ENCODE measurements around the gene PPM1G. TPM values are rescaled to one million over a fixed set of nuclear protein-coding genes. Genes with fewer than 3 reads are reported as not detected.
A peak's percentile ranks its signal among the peaks of the same experiment; 100 is the strongest.

PPM1G gene
- total RNA-seq, 6 experiments from 2014 or later = 20.9 to 38.4 (median 24.2) TPM

DNA sequence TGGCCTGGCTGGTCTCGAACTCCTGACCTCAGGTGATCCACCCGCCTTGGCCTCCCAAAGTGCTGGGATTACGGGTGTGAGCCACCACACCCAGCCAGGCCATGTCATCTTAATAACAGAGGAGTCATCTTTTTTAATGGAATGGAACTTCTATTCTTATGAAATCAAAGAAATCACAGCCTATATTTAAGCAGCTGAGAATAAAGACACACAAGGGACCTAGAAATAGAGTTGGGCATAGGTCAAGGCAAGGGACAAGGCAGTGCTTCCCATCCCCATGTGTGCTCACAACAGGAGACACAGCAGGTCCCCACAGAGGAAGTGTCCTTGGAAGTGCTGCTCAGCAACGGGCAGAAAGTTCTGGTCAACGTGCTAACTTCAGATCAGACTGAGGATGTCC lies 35.8 kb downstream of the PPM1G start:
- ATAC-seq = no peak
- no peak overlapping the region for H3K4me3 ChIP-seq
- no peak overlapping the region for H3K27ac ChIP-seq
- no peak for DNase-seq
- TF ChIP-seq, protein P1, sequence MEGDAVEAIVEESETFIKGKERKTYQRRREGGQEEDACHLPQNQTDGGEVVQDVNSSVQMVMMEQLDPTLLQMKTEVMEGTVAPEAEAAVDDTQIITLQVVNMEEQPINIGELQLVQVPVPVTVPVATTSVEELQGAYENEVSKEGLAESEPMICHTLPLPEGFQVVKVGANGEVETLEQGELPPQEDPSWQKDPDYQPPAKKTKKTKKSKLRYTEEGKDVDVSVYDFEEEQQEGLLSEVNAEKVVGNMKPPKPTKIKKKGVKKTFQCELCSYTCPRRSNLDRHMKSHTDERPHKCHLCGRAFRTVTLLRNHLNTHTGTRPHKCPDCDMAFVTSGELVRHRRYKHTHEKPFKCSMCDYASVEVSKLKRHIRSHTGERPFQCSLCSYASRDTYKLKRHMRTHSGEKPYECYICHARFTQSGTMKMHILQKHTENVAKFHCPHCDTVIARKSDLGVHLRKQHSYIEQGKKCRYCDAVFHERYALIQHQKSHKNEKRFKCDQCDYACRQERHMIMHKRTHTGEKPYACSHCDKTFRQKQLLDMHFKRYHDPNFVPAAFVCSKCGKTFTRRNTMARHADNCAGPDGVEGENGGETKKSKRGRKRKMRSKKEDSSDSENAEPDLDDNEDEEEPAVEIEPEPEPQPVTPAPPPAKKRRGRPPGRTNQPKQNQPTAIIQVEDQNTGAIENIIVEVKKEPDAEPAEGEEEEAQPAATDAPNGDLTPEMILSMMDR (IDR thresholded peaks at IDR 0.05) = no peak
- no peak for TF ChIP-seq POLR2A (IDR thresholded peaks at IDR 0.05)
- peaks cover 6 to 68% (median 26%) of the 10 kb centered on the region in 4 donors for H3K36me3 ChIP-seq
- H3K9me3 ChIP-seq = no peaks in the 10 kb centered on the region
- no peaks in the 10 kb centered on the region for H3K27me3 ChIP-seq
- intact Hi-C loops (cut with DNase I) = no loop called here
- H3K4me1 ChIP-seq = peaks cover 0 to 48% (median 17%) of the 10 kb centered on the region in 4 donors
- 82% methylated on average over 5 of the region's 5 CpGs for WGBS (ENCODE audit: insufficient coverage, low coverage, low lambda C conversion rate, missing lambda C conversion rate)

DNA sequence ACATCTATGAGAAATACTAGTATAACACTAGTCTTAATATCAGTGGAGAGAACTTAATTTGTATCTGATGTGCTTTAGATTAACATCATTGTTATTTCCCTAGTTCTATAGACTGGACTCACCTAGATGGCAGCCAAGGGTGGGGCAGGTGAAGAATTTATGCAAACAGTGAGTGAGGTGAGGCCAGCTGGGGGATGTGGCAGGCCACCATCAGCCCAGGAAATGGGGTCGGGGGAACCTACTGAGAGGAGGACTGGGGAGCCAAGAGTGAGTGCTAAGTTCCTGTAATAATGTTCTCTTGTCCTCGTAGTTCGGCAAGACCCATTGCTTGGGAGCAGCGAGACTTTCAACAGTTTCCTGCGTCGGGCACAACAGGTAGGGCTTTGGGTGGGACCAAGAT lies 36.5 kb downstream of the PPM1G start:
- no peak for TF ChIP-seq POLR2A (IDR thresholded peaks at IDR 0.05)
- TF ChIP-seq, protein P1 (IDR thresholded peaks at IDR 0.05) = no peak
- DNase-seq (no peak), ATAC-seq (no peak)
- intact Hi-C loops (cut with DNase I) = no loop called here
- H3K4me1 ChIP-seq = peaks cover 0 to 41% (median 17%) of the 10 kb centered on the region in 4 donors
- H3K9me3 ChIP-seq = no peaks in the 10 kb centered on the region
- no peak overlapping the region for H3K27ac ChIP-seq
- H3K4me3 ChIP-seq = no peak overlapping the region
- H3K36me3 ChIP-seq = peaks cover 6 to 70% (median 26%) of the 10 kb centered on the region in 4 donors
- WGBS (ENCODE audit: insufficient coverage, low coverage, low lambda C conversion rate, missing lambda C conversion rate) = 60% methylated on average over 1 of the region's 6 CpGs
- no peaks in the 10 kb centered on the region for H3K27me3 ChIP-seq

DNA sequence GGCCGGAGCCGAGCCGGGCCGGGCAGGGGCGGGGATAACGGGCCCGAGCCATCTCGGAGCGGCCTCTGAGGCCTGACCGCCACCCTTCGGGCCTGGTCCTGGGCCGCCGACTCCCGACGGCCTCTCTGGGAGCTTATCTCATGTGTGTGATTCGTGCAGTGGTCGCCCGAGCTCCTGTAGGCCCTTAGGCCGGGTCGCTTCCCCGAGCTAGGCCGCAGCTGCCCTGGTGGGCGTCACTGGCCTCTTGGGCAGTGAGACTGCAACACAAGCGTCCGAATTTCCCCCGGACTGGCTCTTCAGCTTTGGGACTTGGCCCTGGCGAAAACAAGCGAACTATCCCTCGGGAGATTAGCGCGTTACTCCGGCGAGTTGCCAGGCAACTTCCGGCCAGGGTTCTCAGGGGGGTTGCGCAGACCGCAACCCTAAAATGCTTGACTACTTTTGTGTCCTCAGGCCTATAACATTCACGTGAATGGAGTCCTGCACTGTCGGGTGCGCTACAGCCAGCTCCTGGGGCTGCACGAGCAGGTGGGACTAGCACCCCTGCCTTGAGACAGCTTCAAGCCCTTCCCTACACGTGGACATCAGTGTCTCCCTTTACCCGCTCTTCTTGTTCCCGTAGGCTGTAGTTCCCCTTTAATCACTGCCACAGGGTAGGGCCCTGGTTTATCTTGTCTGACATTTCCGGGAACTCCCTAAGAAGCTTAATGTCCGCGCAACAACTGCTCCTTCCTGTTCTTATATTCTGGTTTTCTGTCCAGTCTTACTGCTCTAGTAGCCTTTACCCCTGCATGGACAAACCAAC lies 38.4 kb downstream of the PPM1G start:
- no peaks in the 10 kb centered on the region for H3K9me3 ChIP-seq
- WGBS (ENCODE audit: insufficient coverage, low coverage, low lambda C conversion rate, missing lambda C conversion rate) = 0% methylated on average over 8 of the region's 46 CpGs
- peaks cover 0 to 24% (median 7%) of the 10 kb centered on the region in 4 donors for H3K4me1 ChIP-seq
- H3K27me3 ChIP-seq = no peaks in the 10 kb centered on the region
- peak; percentile 36 to 68 (median 58) for DNase-seq
- peak overlapping the region; percentile 81 to 85 (median 82) for H3K27ac ChIP-seq
- intact Hi-C loops (cut with DNase I) = loop anchor here in 1 of 2 donors (2.0 kb wide), 1 partner anchor 14 kb away; the partner anchor contains the start of gene GTF3C2
- peak; percentile 32 for TF ChIP-seq POLR2A (IDR thresholded peaks at IDR 0.05)
- TF ChIP-seq, protein P1 (IDR thresholded peaks at IDR 0.05) = no peak
- H3K4me3 ChIP-seq = peak overlapping the region; percentile 61 to 100 (median 93)
- peaks cover 7 to 69% (median 29%) of the 10 kb centered on the region in 4 donors for H3K36me3 ChIP-seq
- ATAC-seq = peak; percentile 24 to 47 (median 38)

DNA sequence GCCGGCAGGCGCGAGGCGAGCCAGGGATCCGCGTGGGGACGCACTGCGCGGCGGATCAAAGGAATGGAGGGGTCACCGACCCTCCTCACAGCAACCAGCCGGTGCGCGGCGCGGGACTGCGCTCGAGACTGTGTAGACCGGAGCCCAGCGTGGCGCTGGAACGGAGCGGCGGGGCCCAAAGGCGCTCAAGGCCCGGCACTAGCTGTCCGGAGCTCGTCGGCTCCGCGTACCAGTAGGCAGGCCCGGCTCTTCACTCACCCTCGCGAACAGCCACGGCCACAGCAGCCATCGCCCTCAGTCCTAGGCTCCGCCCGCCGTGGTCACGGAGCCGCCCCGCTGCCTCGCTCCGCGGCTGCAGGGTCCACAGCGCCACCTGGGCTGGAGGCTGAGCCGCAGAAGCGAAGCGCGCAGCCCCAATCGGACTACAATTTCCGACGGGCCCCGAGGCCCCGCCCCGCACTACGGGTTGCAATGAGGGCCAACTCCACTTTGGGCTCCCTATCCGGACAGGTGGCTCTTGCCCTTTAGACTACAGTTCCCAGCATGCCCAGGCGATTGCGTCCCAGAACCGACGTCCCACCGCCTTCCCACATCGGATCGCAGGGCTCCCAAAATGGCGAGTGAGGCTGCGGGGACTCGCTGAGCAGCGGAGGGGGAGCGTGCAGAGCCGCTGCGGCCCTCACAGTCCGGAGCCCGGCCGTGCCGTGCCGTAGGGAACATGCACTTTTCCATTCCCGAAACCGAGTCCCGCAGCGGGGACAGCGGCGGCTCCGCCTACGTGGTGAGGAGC lies 39.2 kb downstream of the PPM1G start, which contains the start of the genes EIF2B4 and SNX17:
Gene EIF2B4 (minus strand): TSS at position 313 of the 790 bp plus-strand sequence. CDS start 24 bp downstream, at position 289.
Gene SNX17 (plus strand): TSS at position 591 of the 790 bp plus-strand sequence. CDS start 128 bp downstream, at position 719.
- TF ChIP-seq, protein P1 (IDR thresholded peaks at IDR 0.05) = peak; percentile 67 to 87 (median 85)
- peak; percentile 78 for TF ChIP-seq POLR2A (IDR thresholded peaks at IDR 0.05)
- H3K4me1 ChIP-seq = peaks cover 0 to 24% (median 7%) of the 10 kb centered on the region in 4 donors
- peak within 1 kb of the TSS; percentile 81 to 85 (median 84) for H3K27ac ChIP-seq
- intact Hi-C loops (cut with DNase I) = loop anchor here in 1 of 2 donors (2.0 kb wide), 1 partner anchor 13 kb away; the partner anchor contains the start of gene GTF3C2
- WGBS (ENCODE audit: insufficient coverage, low coverage, low lambda C conversion rate, missing lambda C conversion rate) = 0% methylated on average over 9 of the region's 85 CpGs
- ATAC-seq (peak; percentile 90 to 97 (median 94)), DNase-seq (peak; percentile 98 to 100 (median 99))
- H3K36me3 ChIP-seq = peaks cover 0 to 67% (median 28%) of the 10 kb centered on the region in 4 donors
- H3K4me3 ChIP-seq = peak within 1 kb of the TSS; percentile 61 to 100 (median 93)
- H3K9me3 ChIP-seq = no peaks in the 10 kb centered on the region
- H3K27me3 ChIP-seq = no peaks in the 10 kb centered on the region
